ENCODE data around the gene S100PBP. TPM values are rescaled to one million over a fixed set of nuclear protein-coding genes. Genes with fewer than 3 reads are reported as not detected.

S100PBP gene
- total and polyA plus RNA-seq, 10 donors: 15.5 to 76.3 (median 52.0) TPM

- Histone ChIP-seq H3K9me3 (no peaks in the 10 kb centered on the region), H3K27me3 (replicated peaks in 1 of 7) (peaks cover 0 to 88% (median 40%) of the 10 kb centered on the region in 7 donors), H3K4me1 (peaks cover 0 to 16% (median 9%) of the 10 kb centered on the region in 6 donors), H3K4me3 (peak overlapping the region in 1 of 8 donors; percentile 5), H3K36me3 (no peaks in the 10 kb centered on the region), H3K27ac (no peak overlapping the region)
- 14 to 30% (median 16%) methylated on average over 8 of the region's 8 CpGs for WGBS, 5 donors
- TF ChIP-seq, protein P1, sequence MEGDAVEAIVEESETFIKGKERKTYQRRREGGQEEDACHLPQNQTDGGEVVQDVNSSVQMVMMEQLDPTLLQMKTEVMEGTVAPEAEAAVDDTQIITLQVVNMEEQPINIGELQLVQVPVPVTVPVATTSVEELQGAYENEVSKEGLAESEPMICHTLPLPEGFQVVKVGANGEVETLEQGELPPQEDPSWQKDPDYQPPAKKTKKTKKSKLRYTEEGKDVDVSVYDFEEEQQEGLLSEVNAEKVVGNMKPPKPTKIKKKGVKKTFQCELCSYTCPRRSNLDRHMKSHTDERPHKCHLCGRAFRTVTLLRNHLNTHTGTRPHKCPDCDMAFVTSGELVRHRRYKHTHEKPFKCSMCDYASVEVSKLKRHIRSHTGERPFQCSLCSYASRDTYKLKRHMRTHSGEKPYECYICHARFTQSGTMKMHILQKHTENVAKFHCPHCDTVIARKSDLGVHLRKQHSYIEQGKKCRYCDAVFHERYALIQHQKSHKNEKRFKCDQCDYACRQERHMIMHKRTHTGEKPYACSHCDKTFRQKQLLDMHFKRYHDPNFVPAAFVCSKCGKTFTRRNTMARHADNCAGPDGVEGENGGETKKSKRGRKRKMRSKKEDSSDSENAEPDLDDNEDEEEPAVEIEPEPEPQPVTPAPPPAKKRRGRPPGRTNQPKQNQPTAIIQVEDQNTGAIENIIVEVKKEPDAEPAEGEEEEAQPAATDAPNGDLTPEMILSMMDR (IDR thresholded peaks at IDR 0.05 in 8 of 11, conservative IDR thresholded peaks at IDR 0.05 in 3 of 11): no peak
- no peak for TF ChIP-seq POLR2A (IDR thresholded peaks at IDR 0.05)
- TF ChIP-seq POLR2AphosphoS5 (IDR thresholded peaks at IDR 0.05): no peak
- DNase-seq: no peak
- intact Hi-C loops (cut with DNase I; ENCODE audit: low total_unique reads): no loop called here
Observed at GRCh38 chr1:32885676-32886003, 68.2 kb downstream of the S100PBP start.

DNA sequence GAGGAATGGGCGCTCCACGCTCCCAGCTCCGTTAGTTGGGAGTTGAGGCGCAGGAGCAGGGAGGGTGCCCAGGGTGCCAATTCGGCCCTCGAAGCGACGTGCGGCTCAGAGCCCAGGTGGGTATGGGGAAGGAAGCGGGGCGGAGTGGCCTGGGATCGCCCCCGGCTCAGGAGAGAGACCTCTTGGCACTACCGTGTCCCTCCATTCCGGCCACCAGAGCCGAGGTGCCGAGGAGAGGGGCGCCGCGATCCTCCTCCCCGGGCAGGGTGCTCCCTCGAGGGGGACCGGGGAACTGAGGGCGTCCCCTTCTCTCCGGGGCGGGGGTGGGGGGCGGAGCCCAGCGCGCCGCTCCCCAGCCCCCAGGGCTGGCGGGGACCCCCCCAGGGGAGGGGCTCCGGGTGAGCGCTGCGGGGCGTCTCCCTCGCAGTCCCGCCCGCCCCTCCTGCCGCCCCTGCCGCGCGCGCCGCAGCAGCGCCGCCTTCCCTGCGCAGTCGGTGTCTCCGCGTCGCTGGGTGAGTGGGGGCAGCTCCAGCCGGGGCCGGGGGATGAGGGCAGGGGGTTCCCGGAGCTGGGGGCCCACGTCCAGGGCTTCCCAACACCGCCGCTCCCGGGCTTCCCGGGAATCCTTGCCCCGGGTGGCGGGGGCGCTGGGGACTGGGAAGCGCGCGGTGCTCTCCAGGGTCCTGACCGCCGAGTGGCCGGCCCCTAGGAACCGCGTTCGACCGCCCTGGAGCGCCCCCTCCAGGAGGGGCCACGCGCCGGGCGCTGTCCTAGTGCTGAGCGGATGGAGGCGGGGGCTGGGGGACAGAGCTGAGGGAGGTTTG lies 68.8 kb downstream of the S100PBP start, which contains the start of gene HPCA:
TSS of gene HPCA (plus strand) at position 488 of the 824 bp plus-strand sequence. CDS start 2,408 bp downstream, outside the sequence.
- TF ChIP-seq, protein P1 (IDR thresholded peaks at IDR 0.05 in 8 of 11, conservative IDR thresholded peaks at IDR 0.05 in 3 of 11): peak in 3 of 11 experiments; percentile 14 to 34 (median 34)
- no peak for TF ChIP-seq POLR2AphosphoS5 (IDR thresholded peaks at IDR 0.05)
- H3K27ac ChIP-seq: no peak within 1 kb of the TSS
- WGBS, 5 donors: 3 to 5% (median 4%) methylated on average over 4 to 79 of the region's 79 CpGs
- H3K4me3 ChIP-seq: peak within 1 kb of the TSS in 2 of 8 donors; percentile 5 to 46
- peaks cover 0 to 16% (median 9%) of the 10 kb centered on the region in 6 donors for H3K4me1 ChIP-seq
- H3K9me3 ChIP-seq: no peaks in the 10 kb centered on the region
- no peaks in the 10 kb centered on the region for H3K36me3 ChIP-seq
- H3K27me3 ChIP-seq (replicated peaks in 1 of 7): peaks cover 0 to 94% (median 45%) of the 10 kb centered on the region in 7 donors
- DNase-seq: no peak
- intact Hi-C loops (cut with DNase I; ENCODE audit: low total_unique reads): no loop called here

DNA sequence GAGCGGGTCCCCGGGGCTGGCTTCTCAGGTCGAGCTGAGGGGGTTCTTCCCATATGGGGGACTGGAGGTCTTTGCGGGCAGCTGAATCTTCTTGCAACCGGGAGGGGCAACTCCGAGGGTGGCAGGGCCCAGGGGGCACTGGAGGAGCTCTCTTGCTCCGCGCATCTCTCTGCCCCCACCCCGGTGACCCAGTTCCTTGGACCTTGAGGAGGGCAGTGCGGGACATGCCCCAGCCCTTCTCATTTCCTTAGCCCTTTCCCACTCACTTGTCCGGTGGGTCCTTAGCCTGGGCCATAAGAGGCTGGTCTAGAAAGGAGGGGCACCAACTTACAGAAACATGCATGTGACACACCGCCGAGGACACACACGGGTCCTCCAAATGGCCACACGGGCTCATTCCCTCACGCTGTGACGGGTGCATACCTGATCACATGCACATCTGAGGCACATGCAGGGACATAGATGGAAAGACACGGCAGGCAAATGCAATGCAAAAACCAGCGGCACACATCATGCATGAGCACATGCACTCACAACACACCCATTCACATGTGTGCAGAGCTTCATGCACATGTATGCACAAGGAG lies 69.5 kb downstream of the S100PBP start:
- WGBS, 5 donors: 42 to 54% (median 45%) methylated on average over 15 to 19 of the region's 19 CpGs
- intact Hi-C loops (cut with DNase I; ENCODE audit: low total_unique reads): no loop called here
- Histone ChIP-seq H3K36me3 (no peaks in the 10 kb centered on the region), H3K4me3 (peak overlapping the region in 1 of 8 donors; percentile 46), H3K27ac (no peak overlapping the region), H3K27me3 (replicated peaks in 1 of 7) (peaks cover 0 to 98% (median 46%) of the 10 kb centered on the region in 7 donors), H3K9me3 (no peaks in the 10 kb centered on the region), H3K4me1 (peaks cover 0 to 16% (median 9%) of the 10 kb centered on the region in 6 donors)
- TF ChIP-seq, protein P1 (IDR thresholded peaks at IDR 0.05 in 8 of 11, conservative IDR thresholded peaks at IDR 0.05 in 3 of 11): peak in 2 of 11 experiments; percentile 6 to 11
- TF ChIP-seq POLR2A (IDR thresholded peaks at IDR 0.05): no peak
- TF ChIP-seq POLR2AphosphoS5 (IDR thresholded peaks at IDR 0.05): no peak
- DNase-seq: no peak

- no peaks in the 10 kb centered on the region for H3K36me3 ChIP-seq
- peaks cover 0 to 99% (median 51%) of the 10 kb centered on the region in 7 donors for H3K27me3 ChIP-seq (replicated peaks in 1 of 7)
- peaks cover 0 to 21% (median 11%) of the 10 kb centered on the region in 6 donors for H3K4me1 ChIP-seq
- H3K4me3 ChIP-seq: no peak overlapping the region
- no peak overlapping the region for H3K27ac ChIP-seq
- H3K9me3 ChIP-seq: no peaks in the 10 kb centered on the region
- no peak for DNase-seq
- TF ChIP-seq POLR2A (IDR thresholded peaks at IDR 0.05) (no peak), POLR2AphosphoS5 (IDR thresholded peaks at IDR 0.05) (no peak)
- TF ChIP-seq, protein P1 (IDR thresholded peaks at IDR 0.05 in 8 of 11, conservative IDR thresholded peaks at IDR 0.05 in 3 of 11): no peak
- WGBS, 5 donors: 75 to 80% (median 79%) methylated on average over 12 of the region's 12 CpGs
- intact Hi-C loops (cut with DNase I; ENCODE audit: low total_unique reads): no loop called here
Observed at GRCh38 chr1:32887623-32888022, 70.2 kb downstream of the S100PBP start.
